SK-N-SH (cell line): ENCODE data around the gene JAZF1. TPM values are rescaled to one million over a fixed set of nuclear protein-coding genes. Genes with fewer than 3 reads are reported as not detected.

ENCODE experiments used
- CTCF ChIA-PET: fragments of 300-600, 350-600 bp; formaldehyde crosslinking; extraction: SDS; loops from one replicate; lab custom pipeline; 2021; lab: Yijun Ruan, JAX
- POLR2A ChIA-PET: fragments of 350-600 bp; sonication (Branson Sonifier 250); formaldehyde crosslinking; extraction: SDS; loops from one replicate; lab custom pipeline; 2020; ENCODE audit warnings: antibody characterized with exemption, inconsistent platforms; lab: Yijun Ruan, JAX
- DNase-seq: peaks from one replicate; pipeline ENCODE4 v3.0.0; 2012
- H2AFZ ChIP-seq: fragments of 200-600 bp; sonication (generic); 2 replicates; pipeline ENCODE4 v1.8.1; 2016; ENCODE audit warnings: antibody characterized with exemption, mild to moderate bottlenecking, low read depth
- H3F3A ChIP-seq: fragments of 200-600 bp; sonication (generic); replicated peaks from 2 replicates; pipeline ENCODE3; 2016; ENCODE audit warnings: antibody characterized with exemption, mild to moderate bottlenecking; ENCODE audit not compliant: insufficient read depth
- H3K27ac ChIP-seq, 2 experiments: fragments of 200-500 bp in 1 of 2; fragments of 200-600 bp in 1 of 2; sonication (Bioruptor generic) in 1 of 2; sonication (generic), shearing (Covaris generic) in 1 of 2; 2 replicates each; pipeline versions ENCODE4 v1.5.1 to v1.6.1; 2014 to 2016; ENCODE audit warnings: low read depth in 2 of 2, inconsistent platforms in 1 of 2, low read length in 1 of 2, mild to moderate bottlenecking in 1 of 2, mixed read lengths in 1 of 2
- H3K27me3 ChIP-seq: fragments of 200-600 bp; sonication (generic), shearing (Covaris generic); 2 replicates; pipeline ENCODE4 v1.6.1; 2016; ENCODE audit warnings: mixed run types; ENCODE audit not compliant: insufficient read depth
- H3K36me3 ChIP-seq, 2 experiments: fragments of 200-500 bp in 1 of 2; fragments of 200-600 bp in 1 of 2; sonication (Bioruptor generic) in 1 of 2; sonication (generic) in 1 of 2; replicated peaks in 1 of 2; 2 replicates each; pipeline versions ENCODE3 to v1.5.1; 2014 to 2016; ENCODE audit warnings: low read length in 1 of 2, mild to moderate bottlenecking in 1 of 2; ENCODE audit not compliant: insufficient read depth in 2 of 2, control insufficient read depth in 1 of 2
- H3K4me1 ChIP-seq, 2 experiments: fragments of 200-500 bp in 1 of 2; fragments of 200-600 bp in 1 of 2; sonication (Bioruptor generic) in 1 of 2; sonication (generic), shearing (Covaris generic) in 1 of 2; 2 replicates each; pipeline versions ENCODE4 v1.5.1 to v1.6.1; 2014 to 2016; ENCODE audit warnings: low read depth in 1 of 2, low read length in 1 of 2, mixed run types in 1 of 2; ENCODE audit not compliant: insufficient read depth in 2 of 2, control insufficient read depth in 1 of 2
- H3K4me2 ChIP-seq: fragments of 200-600 bp; sonication (generic), shearing (Covaris generic); 2 replicates; pipeline ENCODE4 v1.6.1; 2017; ENCODE audit warnings: mixed run types
- H3K4me3 ChIP-seq, 2 experiments: fragments of 200-500 bp in 1 of 2; fragments of 200-600 bp in 1 of 2; sonication (Bioruptor generic) in 1 of 2; sonication (generic), shearing (Covaris generic) in 1 of 2; 2 replicates each; pipeline versions ENCODE4 v1.5.1 to v1.8.1; 2014 to 2016; ENCODE audit warnings: low read depth in 2 of 2, inconsistent platforms in 1 of 2, low read length in 1 of 2, mild to moderate bottlenecking in 1 of 2, mixed read lengths in 1 of 2, moderate library complexity in 1 of 2
- H3K79me2 ChIP-seq: fragments of 200-600 bp; sonication (generic); 2 replicates; pipeline ENCODE4 v1.8.1; 2017; ENCODE audit warnings: mild to moderate bottlenecking; ENCODE audit not compliant: insufficient read depth
- H3K9ac ChIP-seq: fragments of 200-600 bp; sonication (generic); 2 replicates; pipeline ENCODE4 v1.6.1; 2017; ENCODE audit warnings: mixed run types
- H3K9me2 ChIP-seq: fragments of 200-600 bp; sonication (generic); 2 replicates; pipeline ENCODE4 v1.6.1; 2017; ENCODE audit warnings: mixed run types
- H3K9me3 ChIP-seq: fragments of 200-600 bp; sonication (generic); 2 replicates; pipeline ENCODE4 v1.6.1; 2017; ENCODE audit warnings: mixed run types, mild to moderate bottlenecking, moderate library complexity
- H4K20me1 ChIP-seq: fragments of 200-600 bp; sonication (generic); 2 replicates; pipeline ENCODE4 v1.6.1; 2017; ENCODE audit warnings: mild to moderate bottlenecking, mixed run types; ENCODE audit not compliant: insufficient read depth
- ELF1 ChIP-seq: IDR thresholded peaks from 2 replicates; pipeline ENCODE4 v1.4.0; 2012
- EZH2phosphoT487 ChIP-seq: fragments of 200-600 bp; sonication (generic); IDR thresholded peaks from 2 replicates; pipeline ENCODE4 v1.6.1; 2017; ENCODE audit warnings: low read depth, mixed run types, mild to moderate bottlenecking, antibody characterized with exemption, moderate library complexity, borderline replicate concordance
- FOSL2 ChIP-seq: IDR thresholded peaks from 2 replicates; pipeline ENCODE4 v1.4.0; 2012; ENCODE audit warnings: low read depth, mild to moderate bottlenecking, moderate library complexity, borderline replicate concordance
- FOXJ3 ChIP-seq: sonication (generic); formaldehyde crosslinking; IDR thresholded peaks from 2 replicates; pipeline ENCODE4 v1.5.1; 2020; ENCODE audit warnings: mild to moderate bottlenecking, missing genetic modification reagents
- MEF2A ChIP-seq: IDR thresholded peaks from 2 replicates; pipeline ENCODE4 v1.4.0; 2012; ENCODE audit warnings: low read depth, borderline replicate concordance
- MXI1 ChIP-seq: IDR thresholded peaks from 2 replicates; pipeline ENCODE4 v1.6.1; 2012; ENCODE audit warnings: mild to moderate bottlenecking, low read depth, low read length, improper control_type of control experiment
- RAD21 ChIP-seq: IDR thresholded peaks from 2 replicates; pipeline ENCODE4 v1.6.1; 2012; ENCODE audit warnings: mild to moderate bottlenecking, low read length
- TAF1 ChIP-seq: IDR thresholded peaks from 2 replicates; pipeline ENCODE4 v1.6.1; 2012; ENCODE audit warnings: low read depth, mild to moderate bottlenecking, low read length, moderate library complexity, borderline replicate concordance
- TEAD4 ChIP-seq: IDR thresholded peaks from 2 replicates; pipeline ENCODE4 v1.4.0; 2012; ENCODE audit warnings: mild to moderate bottlenecking, borderline replicate concordance; ENCODE audit not compliant: insufficient read depth
- whole genome bisulfite sequencing: methylation state at CpG from one replicate; pipeline ENCODE4 v1.1.6; 2017; ENCODE audit warnings: low lambda C conversion rate; 5-methylcytosine and 5-hydroxymethylcytosine counted together
- polyA plus RNA-seq, 3 experiments: library from polyadenylated mRNA; depleted of rRNA; stranded (reverse); fragments of >200 nt; gene quantifications; 2 replicates each; pipeline ENCODE4 v1.2.3, GENCODE V29; 2012
- TF ChIP-seq, protein P1 (sequence below): fragments of 200-600 bp; sonication (generic); IDR thresholded peaks from 2 replicates; pipeline ENCODE4 v1.6.1; 2017; ENCODE audit warnings: antibody characterized with exemption, mild to moderate bottlenecking, moderate library complexity
- TF ChIP-seq, protein P2 (sequence below): IDR thresholded peaks from 2 replicates; pipeline ENCODE4 v1.4.0; 2012; ENCODE audit warnings: low read depth, borderline replicate concordance
- TF ChIP-seq, protein P3 (sequence below): IDR thresholded peaks from 2 replicates; pipeline ENCODE4; 2012

The JAZF1 gene
- polyA plus RNA-seq, 1 of the 3 experiments (the other 2 are of a cell fraction), result 1.7 TPM

DNA sequence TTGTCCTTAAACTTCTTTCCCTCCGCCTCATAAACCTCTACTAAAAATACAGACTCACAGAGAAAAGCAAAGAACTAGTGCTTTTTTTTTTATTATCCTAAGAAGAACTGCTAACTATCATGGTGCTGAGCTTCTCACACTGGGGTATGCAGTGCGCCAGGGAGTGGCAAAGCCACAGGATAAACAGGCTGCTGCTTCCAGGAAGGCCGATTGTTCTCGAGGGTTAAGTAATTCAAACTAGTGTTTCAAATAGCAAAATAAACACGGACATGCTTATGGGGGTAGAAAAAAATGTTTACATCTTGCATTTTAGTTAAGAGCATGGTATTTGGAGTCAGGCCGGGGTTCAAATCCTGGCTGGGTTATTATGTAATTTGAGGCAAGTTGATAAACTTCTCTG, 283.6 kb downstream of the JAZF1 start:
- Histone ChIP-seq H3K79me2 (no peaks in the 10 kb centered on the region), H3K9me3 (no peaks in the 10 kb centered on the region), H2AFZ (no peak overlapping the region), H3F3A (no peaks in the 10 kb centered on the region), H3K27me3 (no peaks in the 10 kb centered on the region), H3K4me2 (no peak overlapping the region), H3K9ac (no peak overlapping the region), H4K20me1 (no peaks in the 10 kb centered on the region), H3K4me1 (no peaks in the 10 kb centered on the region), H3K4me3 (no peak overlapping the region), H3K9me2 (no peaks in the 10 kb centered on the region), H3K27ac (no peak overlapping the region), H3K36me3 (no peaks in the 10 kb centered on the region)
- TF ChIP-seq TEAD4, result no peak
- TF ChIP-seq, protein P1, sequence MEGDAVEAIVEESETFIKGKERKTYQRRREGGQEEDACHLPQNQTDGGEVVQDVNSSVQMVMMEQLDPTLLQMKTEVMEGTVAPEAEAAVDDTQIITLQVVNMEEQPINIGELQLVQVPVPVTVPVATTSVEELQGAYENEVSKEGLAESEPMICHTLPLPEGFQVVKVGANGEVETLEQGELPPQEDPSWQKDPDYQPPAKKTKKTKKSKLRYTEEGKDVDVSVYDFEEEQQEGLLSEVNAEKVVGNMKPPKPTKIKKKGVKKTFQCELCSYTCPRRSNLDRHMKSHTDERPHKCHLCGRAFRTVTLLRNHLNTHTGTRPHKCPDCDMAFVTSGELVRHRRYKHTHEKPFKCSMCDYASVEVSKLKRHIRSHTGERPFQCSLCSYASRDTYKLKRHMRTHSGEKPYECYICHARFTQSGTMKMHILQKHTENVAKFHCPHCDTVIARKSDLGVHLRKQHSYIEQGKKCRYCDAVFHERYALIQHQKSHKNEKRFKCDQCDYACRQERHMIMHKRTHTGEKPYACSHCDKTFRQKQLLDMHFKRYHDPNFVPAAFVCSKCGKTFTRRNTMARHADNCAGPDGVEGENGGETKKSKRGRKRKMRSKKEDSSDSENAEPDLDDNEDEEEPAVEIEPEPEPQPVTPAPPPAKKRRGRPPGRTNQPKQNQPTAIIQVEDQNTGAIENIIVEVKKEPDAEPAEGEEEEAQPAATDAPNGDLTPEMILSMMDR, result no peak
- TF ChIP-seq TAF1, result no peak
- TF ChIP-seq FOSL2, result no peak
- TF ChIP-seq FOXJ3 (CRISPR knock-in tag), result no peak
- no peak for TF ChIP-seq EZH2phosphoT487
- no peak for TF ChIP-seq ELF1
- TF ChIP-seq, protein P2, sequence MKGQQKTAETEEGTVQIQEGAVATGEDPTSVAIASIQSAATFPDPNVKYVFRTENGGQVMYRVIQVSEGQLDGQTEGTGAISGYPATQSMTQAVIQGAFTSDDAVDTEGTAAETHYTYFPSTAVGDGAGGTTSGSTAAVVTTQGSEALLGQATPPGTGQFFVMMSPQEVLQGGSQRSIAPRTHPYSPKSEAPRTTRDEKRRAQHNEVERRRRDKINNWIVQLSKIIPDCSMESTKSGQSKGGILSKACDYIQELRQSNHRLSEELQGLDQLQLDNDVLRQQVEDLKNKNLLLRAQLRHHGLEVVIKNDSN, result no peak
- POLR2A ChIA-PET, result no interaction called here
- DNase-seq, result no peak
- CTCF ChIA-PET, result interaction anchor here (1.3 to 1.6 kb wide), 3 partner anchors 24 to 701 kb away, joined by 3 to 4 read pairs (median 3); no protein-coding TSS in a partner anchor
- 80% methylated on average over 6 of the region's 6 CpGs for WGBS

DNA sequence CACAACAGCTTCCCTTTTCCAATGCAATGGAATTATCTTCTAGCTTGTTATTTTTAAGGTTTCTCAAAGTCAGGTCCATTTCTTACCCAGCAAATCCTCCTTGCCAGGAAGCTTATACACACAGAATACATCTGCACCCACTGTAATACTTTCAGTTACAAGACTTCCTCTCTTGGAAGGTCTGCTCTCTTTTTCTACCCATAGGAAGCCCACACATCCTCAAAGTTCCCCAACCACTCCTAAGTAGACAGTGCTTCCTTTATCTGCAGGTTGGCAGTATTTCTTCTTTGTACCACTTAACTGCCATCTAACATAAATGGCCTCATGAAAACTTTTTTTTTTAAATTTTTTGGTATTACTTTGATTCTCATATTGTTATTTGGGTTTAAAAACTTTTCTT, 285.0 kb downstream of the JAZF1 start:
- H3K9me3 ChIP-seq, result no peaks in the 10 kb centered on the region
- TF ChIP-seq MXI1 (no peak), EZH2phosphoT487 (no peak), ELF1 (no peak), RAD21 (no peak), MEF2A (no peak)
- TF ChIP-seq, protein P1, result no peak
- TF ChIP-seq, protein P3, sequence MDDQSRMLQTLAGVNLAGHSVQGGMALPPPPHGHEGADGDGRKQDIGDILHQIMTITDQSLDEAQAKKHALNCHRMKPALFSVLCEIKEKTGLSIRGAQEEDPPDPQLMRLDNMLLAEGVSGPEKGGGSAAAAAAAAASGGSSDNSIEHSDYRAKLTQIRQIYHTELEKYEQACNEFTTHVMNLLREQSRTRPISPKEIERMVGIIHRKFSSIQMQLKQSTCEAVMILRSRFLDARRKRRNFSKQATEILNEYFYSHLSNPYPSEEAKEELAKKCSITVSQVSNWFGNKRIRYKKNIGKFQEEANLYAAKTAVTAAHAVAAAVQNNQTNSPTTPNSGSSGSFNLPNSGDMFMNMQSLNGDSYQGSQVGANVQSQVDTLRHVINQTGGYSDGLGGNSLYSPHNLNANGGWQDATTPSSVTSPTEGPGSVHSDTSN, result no peak
- no peak overlapping the region for H3K4me3 ChIP-seq
- H3K9me2 ChIP-seq, result no peaks in the 10 kb centered on the region
- POLR2A ChIA-PET, result interaction anchor here (0.6 kb wide), 1 partner anchor 678 kb away, joined by 4 read pairs; no protein-coding TSS in a partner anchor
- no peak for DNase-seq
- no peaks in the 10 kb centered on the region for H3K36me3 ChIP-seq
- H3F3A ChIP-seq, result no peaks in the 10 kb centered on the region
- H3K27ac ChIP-seq, result no peak overlapping the region
- H2AFZ ChIP-seq, result no peak overlapping the region
- H3K79me2 ChIP-seq, result no peaks in the 10 kb centered on the region
- no peaks in the 10 kb centered on the region for H4K20me1 ChIP-seq
- H3K4me2 ChIP-seq, result no peak overlapping the region
- H3K27me3 ChIP-seq, result no peaks in the 10 kb centered on the region
- no peak overlapping the region for H3K9ac ChIP-seq
- CTCF ChIA-PET, result interaction anchor here (1.6 kb wide), 1 partner anchor 699 kb away, joined by 4 read pairs; no protein-coding TSS in a partner anchor
- no peaks in the 10 kb centered on the region for H3K4me1 ChIP-seq
